Stomach (tissue), 9 donors: Measurements from ENCODE around the gene ZNF385D. TPM values are rescaled to one million over a fixed set of nuclear protein-coding genes. Genes with fewer than 3 reads are reported as not detected.

Experiments used
- DNase-seq, 2 donors: peaks; one replicate each; pipeline versions ENCODE4 v3.0.0 to v3.0.0-alpha.2; 2013 to 2019
- H3K27ac ChIP-seq, 5 donors: fragments of 200-600 bp in 4 of 5; sonication (generic) in 4 of 5; one replicate each; pipeline ENCODE4 v1.5.1; 2013 to 2019; ENCODE audit warnings: mild to moderate bottlenecking in 1 of 5, moderate library complexity in 1 of 5
- H3K27me3 ChIP-seq, 3 donors: fragments of 200-600 bp; sonication (generic); one replicate each; pipeline ENCODE4 v1.5.1; 2017 to 2019; ENCODE audit warnings: mixed run types in 1 of 3
- H3K36me3 ChIP-seq, 4 donors: fragments of 200-600 bp; sonication (generic); 1 replicate in 3 of 4; 2 replicates in 1 of 4; pipeline ENCODE4 v1.5.1; 2016 to 2019
- H3K4me1 ChIP-seq, 4 donors: fragments of 200-600 bp; sonication (generic); one replicate each; pipeline ENCODE4 v1.5.1; 2016 to 2019
- H3K4me3 ChIP-seq, 4 donors: fragments of 200-600 bp; sonication (generic) in 3 of 4; one replicate each; pipeline ENCODE4 v1.5.1; 2016 to 2019; ENCODE audit warnings: mild to moderate bottlenecking in 1 of 4
- H3K9me3 ChIP-seq, 4 donors: fragments of 200-600 bp; sonication (generic); one replicate each; pipeline ENCODE4 v1.5.1; 2016 to 2019
- EP300 ChIP-seq: sonication (generic); formaldehyde crosslinking; IDR thresholded peaks from one replicate; pipeline ENCODE4 v1.6.1; 2017; ENCODE audit warnings: antibody characterized with exemption
- POLR2A ChIP-seq, 4 donors: fragments of 450-650 bp; IDR thresholded peaks; one replicate each; pipeline ENCODE4 v1.6.1; 2016; ENCODE audit warnings: antibody characterized with exemption in 4 of 4, control low read depth in 2 of 4, mild to moderate bottlenecking in 1 of 4, moderate library complexity in 1 of 4
- POLR2AphosphoS5 ChIP-seq, 3 donors: sonication (generic); formaldehyde crosslinking; IDR thresholded peaks; one replicate each; pipeline ENCODE4 v1.6.1; 2016; ENCODE audit warnings: antibody characterized with exemption in 3 of 3
- WGBS, 5 donors: extraction: QIAGEN DNeasy Blood & Tissue Kit in 3 of 5; methylation state at CpG; one replicate each; pipeline versions ENCODE4 v1.1.5 to v1.1.7; 2013 to 2018; 5-methylcytosine and 5-hydroxymethylcytosine counted together
- intact Hi-C: fragments of 100-400 bp; cut with DNase I; formaldehyde crosslinking; loops from one replicate; pipeline ENCODE4 v1.15.1; 2023; ENCODE audit warnings: low total_unique reads
- polyA plus RNA-seq, 3 donors: library from polyadenylated mRNA; stranded (reverse); fragments of 200-250 nt; gene quantifications; one replicate each; pipeline ENCODE4 v1.2.3, GENCODE V29; 2013
- total RNA-seq, 5 donors: library from RNA; depleted of rRNA; stranded (reverse); fragments of >200 nt; gene quantifications; one replicate each; pipeline versions ENCODE4 v1.1.0 to v1.2.3, GENCODE V29; 2014 to 2016
- TF ChIP-seq, protein P1 (sequence below), 7 experiments: fragments of 450-650 bp in 4 of 7; fragments of 200-600 bp in 3 of 7; sonication (generic) in 3 of 7; IDR thresholded peaks; one replicate each; pipeline ENCODE4 v1.5.1; 2016 to 2019; ENCODE audit warnings: antibody characterized with exemption in 7 of 7, control low read depth in 2 of 7, mild to moderate bottlenecking in 1 of 7
- donor health status: healthy with polysubstance abuse.
- donor health status: Bipolar disorder and iron deficiency.
- donor health status: healthy.

ZNF385D gene
- total and polyA plus RNA-seq, 8 donors = 0.31 to 7.2 (median 0.98) TPM; not detected in 2

GRCh38 chr3:21466476-21466875, 284.5 kb downstream of the ZNF385D start:
- TF ChIP-seq POLR2AphosphoS5 (IDR thresholded peaks at IDR 0.05) (no peak), POLR2A (IDR thresholded peaks at IDR 0.05) (no peak), EP300 (no peak)
- TF ChIP-seq, protein P1, sequence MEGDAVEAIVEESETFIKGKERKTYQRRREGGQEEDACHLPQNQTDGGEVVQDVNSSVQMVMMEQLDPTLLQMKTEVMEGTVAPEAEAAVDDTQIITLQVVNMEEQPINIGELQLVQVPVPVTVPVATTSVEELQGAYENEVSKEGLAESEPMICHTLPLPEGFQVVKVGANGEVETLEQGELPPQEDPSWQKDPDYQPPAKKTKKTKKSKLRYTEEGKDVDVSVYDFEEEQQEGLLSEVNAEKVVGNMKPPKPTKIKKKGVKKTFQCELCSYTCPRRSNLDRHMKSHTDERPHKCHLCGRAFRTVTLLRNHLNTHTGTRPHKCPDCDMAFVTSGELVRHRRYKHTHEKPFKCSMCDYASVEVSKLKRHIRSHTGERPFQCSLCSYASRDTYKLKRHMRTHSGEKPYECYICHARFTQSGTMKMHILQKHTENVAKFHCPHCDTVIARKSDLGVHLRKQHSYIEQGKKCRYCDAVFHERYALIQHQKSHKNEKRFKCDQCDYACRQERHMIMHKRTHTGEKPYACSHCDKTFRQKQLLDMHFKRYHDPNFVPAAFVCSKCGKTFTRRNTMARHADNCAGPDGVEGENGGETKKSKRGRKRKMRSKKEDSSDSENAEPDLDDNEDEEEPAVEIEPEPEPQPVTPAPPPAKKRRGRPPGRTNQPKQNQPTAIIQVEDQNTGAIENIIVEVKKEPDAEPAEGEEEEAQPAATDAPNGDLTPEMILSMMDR (IDR thresholded peaks at IDR 0.05) = no peak
- intact Hi-C loops = no loop called here
- WGBS, 5 donors = 44 to 97% (median 87%) methylated on average over 1 of the region's 1 CpG
- DNase-seq = no peak
- H3K36me3 ChIP-seq = no peaks in the 10 kb centered on the region
- H3K9me3 ChIP-seq = no peaks in the 10 kb centered on the region
- H3K27ac ChIP-seq = no peak overlapping the region
- no peaks in the 10 kb centered on the region for H3K27me3 ChIP-seq
- no peak overlapping the region for H3K4me3 ChIP-seq
- no peaks in the 10 kb centered on the region for H3K4me1 ChIP-seq

DNA sequence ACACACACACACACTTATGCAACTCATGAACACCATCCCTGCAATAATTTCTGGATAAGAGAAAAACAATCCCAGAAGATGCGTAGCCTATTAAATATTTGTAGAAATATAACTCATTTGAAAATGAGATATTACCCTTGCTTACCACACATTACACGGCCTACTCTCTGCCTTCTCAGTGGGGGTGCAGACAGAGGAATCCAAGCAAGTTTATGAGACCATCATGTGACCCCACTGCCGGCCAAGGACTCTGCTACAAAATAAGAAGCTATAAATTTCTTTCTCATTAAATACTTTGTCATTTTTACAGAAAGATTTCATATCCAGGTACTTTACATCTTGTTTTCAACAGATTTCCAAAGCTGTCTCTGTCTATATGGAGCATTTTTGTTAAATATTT, 286.3 kb downstream of the ZNF385D start:
- Histone ChIP-seq H3K27me3 (no peaks in the 10 kb centered on the region), H3K36me3 (no peaks in the 10 kb centered on the region), H3K9me3 (no peaks in the 10 kb centered on the region), H3K27ac (no peak overlapping the region), H3K4me3 (no peak overlapping the region), H3K4me1 (no peaks in the 10 kb centered on the region)
- 68 to 82% (median 71%) methylated on average over 3 of the region's 3 CpGs for WGBS, 5 donors
- peak in 1 of 2 donors; percentile 34 for DNase-seq
- TF ChIP-seq, protein P1 (IDR thresholded peaks at IDR 0.05) = no peak
- no peak for TF ChIP-seq POLR2A (IDR thresholded peaks at IDR 0.05)
- no peak for TF ChIP-seq POLR2AphosphoS5 (IDR thresholded peaks at IDR 0.05)
- intact Hi-C loops = no loop called here

GRCh38 chr3:21463319-21463718, 287.7 kb downstream of the ZNF385D start:
- Histone ChIP-seq H3K9me3 (no peaks in the 10 kb centered on the region), H3K4me1 (no peaks in the 10 kb centered on the region), H3K4me3 (no peak overlapping the region), H3K27me3 (no peaks in the 10 kb centered on the region), H3K27ac (no peak overlapping the region), H3K36me3 (no peaks in the 10 kb centered on the region)
- DNase-seq = no peak
- intact Hi-C loops = no loop called here
- WGBS, 5 donors = 92 to 97% (median 96%) methylated on average over 4 of the region's 4 CpGs
- TF ChIP-seq EP300 (no peak), POLR2AphosphoS5 (IDR thresholded peaks at IDR 0.05) (no peak), POLR2A (IDR thresholded peaks at IDR 0.05) (no peak)
- TF ChIP-seq, protein P1 (IDR thresholded peaks at IDR 0.05) = no peak

DNA sequence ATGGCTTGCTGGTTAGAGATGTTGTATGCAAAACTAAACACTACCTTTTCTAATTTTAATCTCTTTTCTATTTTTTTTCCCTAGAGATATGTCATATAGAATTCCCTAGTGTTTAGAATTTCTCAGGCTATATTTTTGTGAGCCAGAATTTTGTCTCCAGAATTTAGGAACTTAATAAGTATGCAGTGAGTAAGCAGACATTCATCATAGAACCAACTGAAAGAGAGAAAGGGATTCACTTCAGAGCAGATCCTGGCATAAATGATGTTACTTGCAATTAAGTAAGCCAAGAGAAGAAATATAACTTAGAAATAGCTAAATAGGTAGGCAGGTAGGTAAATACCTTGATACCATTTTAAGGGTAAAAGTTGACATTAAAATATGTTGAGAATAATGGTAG, 288.9 kb downstream of the ZNF385D start:
- Histone ChIP-seq H3K9me3 (no peaks in the 10 kb centered on the region), H3K27ac (no peak overlapping the region), H3K4me1 (no peaks in the 10 kb centered on the region), H3K4me3 (no peak overlapping the region), H3K27me3 (no peaks in the 10 kb centered on the region), H3K36me3 (no peaks in the 10 kb centered on the region)
- DNase-seq = no peak
- intact Hi-C loops = no loop called here
- TF ChIP-seq EP300 (no peak), POLR2AphosphoS5 (IDR thresholded peaks at IDR 0.05) (no peak)

GRCh38 chr3:21457084-21457483, 293.9 kb downstream of the ZNF385D start:
- intact Hi-C loops = no loop called here
- no peak overlapping the region for H3K4me3 ChIP-seq
- H3K27me3 ChIP-seq = no peaks in the 10 kb centered on the region
- H3K27ac ChIP-seq = no peak overlapping the region
- no peak for TF ChIP-seq POLR2A (IDR thresholded peaks at IDR 0.05)
- TF ChIP-seq POLR2AphosphoS5 (IDR thresholded peaks at IDR 0.05) = no peak
- TF ChIP-seq, protein P1 (IDR thresholded peaks at IDR 0.05) = no peak
- TF ChIP-seq EP300 = no peak
- H3K9me3 ChIP-seq = no peaks in the 10 kb centered on the region
- no peaks in the 10 kb centered on the region for H3K4me1 ChIP-seq
- H3K36me3 ChIP-seq = no peaks in the 10 kb centered on the region
- no peak for DNase-seq
- WGBS, 5 donors = 72 to 84% (median 79%) methylated on average over 5 of the region's 5 CpGs
